ENCODE results near the gene SPOPL.

SPOPL gene

DNA sequence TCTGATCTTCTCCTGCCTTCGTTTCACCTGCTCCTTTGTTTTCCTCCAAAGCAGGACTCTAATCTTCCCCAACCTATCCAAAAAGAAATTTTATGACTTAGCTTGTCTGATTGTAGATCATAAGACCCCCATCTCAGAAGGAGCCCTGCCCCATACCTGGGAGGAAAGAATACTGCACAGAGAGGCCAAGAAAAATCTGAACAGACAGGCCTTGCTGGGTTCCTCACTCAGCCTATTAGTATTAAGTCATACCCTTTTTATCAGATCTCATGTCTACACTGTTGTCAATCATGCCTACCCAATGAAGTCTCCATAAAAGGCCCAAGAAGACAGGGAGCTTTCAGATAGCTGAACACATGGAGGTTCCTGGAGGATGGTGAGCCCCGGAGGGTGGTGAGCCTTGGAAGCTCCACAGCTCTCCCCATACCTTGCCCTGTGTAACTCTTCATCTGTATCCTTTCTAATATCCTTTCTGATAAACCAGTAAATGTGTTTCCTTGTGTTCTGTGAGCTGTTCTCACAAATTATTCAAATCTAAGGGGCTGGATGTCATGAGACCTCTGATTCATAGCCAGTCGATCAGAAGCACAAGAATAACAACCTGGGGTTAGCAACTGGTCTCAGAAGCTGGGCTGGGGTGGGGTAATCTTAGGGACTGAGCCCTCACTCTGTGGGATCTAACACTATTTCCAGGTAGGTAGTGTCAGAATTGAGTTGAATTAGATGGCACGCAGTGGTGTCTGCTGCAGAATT, 108.8 kb downstream of the SPOPL start:
- no peak for DNase-seq

DNA sequence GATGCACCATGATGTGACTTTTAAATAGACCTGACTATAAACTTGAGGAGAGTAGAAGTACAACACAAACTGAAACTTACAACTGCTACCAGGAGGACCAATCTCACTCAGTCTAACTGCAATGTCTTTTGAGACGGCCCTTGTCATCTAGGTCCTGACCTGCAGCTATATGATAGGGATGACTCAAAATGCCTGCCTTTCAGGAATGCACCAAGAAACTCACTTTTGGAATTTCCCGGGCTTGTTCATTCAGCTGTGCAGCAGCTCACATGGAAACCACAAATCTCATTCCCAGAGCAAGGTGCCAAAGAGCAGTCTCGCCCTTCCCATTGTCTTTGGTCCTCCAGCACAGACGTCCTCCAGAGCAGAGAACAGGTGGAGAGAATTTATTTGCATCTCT, 113.7 kb downstream of the SPOPL start:
- DNase-seq = no peak

DNA sequence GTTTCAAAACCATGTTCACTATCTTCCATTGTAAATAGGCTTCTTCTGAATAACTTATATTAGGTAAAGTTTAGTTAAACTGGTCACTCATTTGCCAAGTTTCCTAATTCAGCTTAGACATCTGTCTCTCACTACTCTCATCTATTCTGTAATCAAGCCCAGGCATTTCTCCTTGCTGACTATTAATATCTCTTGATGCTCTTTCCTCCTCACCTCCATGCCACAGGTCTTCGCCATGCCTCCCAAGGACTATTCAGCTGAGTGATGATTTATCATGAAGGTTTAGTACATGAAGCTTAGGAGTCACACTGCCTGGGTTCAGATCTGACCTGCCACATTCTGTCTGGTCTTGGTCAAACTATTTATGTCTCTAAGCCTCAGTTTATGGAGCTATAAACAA, 115.5 kb downstream of the SPOPL start:
- no peak for DNase-seq

DNA sequence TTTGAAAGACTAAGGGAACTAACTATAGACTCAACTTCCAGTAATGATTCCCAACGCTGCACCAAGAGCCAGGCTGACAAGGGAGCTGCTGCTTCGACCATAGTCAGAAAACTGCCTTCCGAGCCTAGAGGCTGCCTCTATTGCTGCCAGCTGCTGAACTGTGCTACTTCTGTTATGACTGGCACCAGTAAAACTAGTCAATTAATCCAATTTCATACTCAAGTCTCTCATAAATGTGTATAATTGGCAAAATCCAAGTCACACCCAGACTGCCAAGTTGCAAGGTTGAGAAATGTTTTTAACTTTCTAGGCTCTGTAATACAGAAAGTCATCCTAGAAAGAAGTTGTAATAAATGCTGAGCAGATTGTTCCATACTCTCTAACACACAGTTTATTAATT, 117.4 kb downstream of the SPOPL start:
- no peak for DNase-seq

DNA sequence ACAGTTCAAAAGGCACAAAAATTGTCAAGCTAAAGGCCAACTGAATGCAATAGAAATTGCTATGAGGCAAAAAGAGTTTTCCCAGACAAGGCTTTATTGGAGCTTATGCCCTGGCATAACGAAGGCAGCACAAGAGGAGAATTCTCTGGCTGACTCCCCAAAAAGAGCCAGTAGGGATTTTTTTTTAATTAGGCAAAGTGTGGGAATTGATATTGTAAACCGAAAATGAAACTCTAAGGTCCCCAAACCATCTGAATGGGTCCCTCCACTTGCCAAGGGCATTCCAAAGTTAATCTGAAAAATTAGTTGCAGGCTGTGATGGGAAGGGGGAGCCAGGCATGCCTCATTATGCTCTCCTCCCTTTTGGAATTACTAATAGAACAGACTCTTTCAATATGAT, 118.9 kb downstream of the SPOPL start:
- no peak for DNase-seq

DNA sequence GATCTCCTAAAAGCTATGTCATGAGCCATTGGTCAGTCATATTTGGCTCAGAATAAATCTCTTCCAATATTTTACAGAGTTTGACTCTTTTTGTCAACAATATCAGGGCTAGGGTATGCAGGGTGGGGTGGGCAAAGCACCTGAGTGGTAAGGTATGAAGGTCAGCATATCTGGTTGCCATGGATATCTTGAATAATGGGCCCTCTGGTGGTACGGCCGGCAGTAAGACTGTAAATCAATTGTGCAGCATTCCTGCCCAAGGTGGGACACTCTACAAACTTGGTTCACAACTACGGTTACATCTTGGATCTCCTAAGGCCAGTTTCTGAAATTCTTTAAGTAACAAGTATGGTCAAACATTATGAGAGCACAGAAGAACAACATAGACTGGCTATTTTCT, 119.6 kb downstream of the SPOPL start:
- DNase-seq = no peak

DNA sequence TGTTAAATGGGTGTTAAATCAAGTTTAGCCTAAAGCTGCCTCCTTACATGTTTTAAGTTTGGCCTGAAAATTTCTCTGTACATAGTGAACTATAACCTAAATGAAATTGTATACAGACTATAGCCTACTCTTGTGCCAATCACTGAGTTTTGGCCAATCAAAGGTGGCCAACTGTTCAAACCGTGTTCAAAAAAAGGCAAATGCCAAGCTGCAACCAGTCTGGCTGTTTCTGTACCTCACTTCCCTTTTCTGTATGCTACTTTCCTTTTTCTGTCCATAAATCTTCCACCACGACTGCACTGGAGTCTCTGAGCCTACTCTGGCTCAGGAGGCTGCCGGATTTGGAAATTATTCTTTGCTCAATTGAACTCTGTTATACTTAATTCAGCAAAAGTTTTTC, 121.0 kb downstream of the SPOPL start:
- no peak for DNase-seq

Data from NCI-H526 (cell line).